Right lobe of liver (tissue), 6 donors: ENCODE measurements around the gene AIDA. TPM values are rescaled to one million over a fixed set of nuclear protein-coding genes. Genes with fewer than 3 reads are reported as not detected.

Source experiments
- ATAC-seq, 4 donors: fragments of 200-7000 bp; cut with Tn5 transposase; one replicate each; pipeline ENCODE4 v1.9.1; 2020; ENCODE audit warnings: mild to moderate bottlenecking in 4 of 4, moderate library complexity in 4 of 4
- DNase-seq, 3 donors: peaks; one replicate each; pipeline ENCODE4 v3.0.0-alpha.2; 2020
- H3K27ac ChIP-seq, 3 donors: fragments of 200-600 bp; one replicate each; pipeline ENCODE4 v1.8.0; 2022
- H3K27me3 ChIP-seq, 2 donors: fragments of 200-600 bp; one replicate each; pipeline ENCODE4 v1.8.0; 2022
- H3K36me3 ChIP-seq, 4 donors: fragments of 200-600 bp; sonication (generic) in 1 of 4; one replicate each; pipeline versions ENCODE4 v1.5.1 to v1.8.0; 2017 to 2022; ENCODE audit warnings: control low read depth in 1 of 4
- H3K4me1 ChIP-seq, 4 donors: fragments of 200-600 bp; sonication (generic) in 1 of 4; one replicate each; pipeline versions ENCODE4 v1.5.1 to v1.8.0; 2017 to 2022; ENCODE audit warnings: control low read depth in 1 of 4
- H3K4me3 ChIP-seq, 3 donors: fragments of 200-600 bp; one replicate each; pipeline ENCODE4 v1.8.0; 2022
- H3K9me3 ChIP-seq, 4 donors: fragments of 200-600 bp; sonication (generic) in 1 of 4; one replicate each; pipeline versions ENCODE4 v1.5.1 to v1.8.0; 2017 to 2022; ENCODE audit warnings: control low read depth in 1 of 4
- POLR2A ChIP-seq: fragments of 450-650 bp; IDR thresholded peaks from one replicate; pipeline ENCODE4 v1.6.1; 2017; ENCODE audit warnings: antibody characterized with exemption, mild to moderate bottlenecking
- WGBS: methylation state at CpG from one replicate; pipeline ENCODE4 v1.1.6; 2018; ENCODE audit warnings: low coverage, low lambda C conversion rate; ENCODE audit not compliant: insufficient coverage; ENCODE audit errors: missing lambda C conversion rate; 5-methylcytosine and 5-hydroxymethylcytosine counted together
- intact Hi-C, 2 donors: fragments of 100-400 bp; cut with DNase I; formaldehyde crosslinking; loops; one replicate each; pipeline versions ENCODE4 v1.11.2 to v1.14.1; 2022
- total RNA-seq, 6 experiments: library from RNA; depleted of rRNA in 2 of 6; stranded (reverse); fragments of >200 nt in 2 of 6; fragmentation: NEBNext Ultra II Directional in 3 of 6; extraction: Animal tissue kit (Norgen Biotek cat#: 25700) in 3 of 6; gene quantifications; one replicate each; pipeline versions ENCODE4 v1.1.0 to v1.2.4, GENCODE V29; 2016 to 2023
- TF ChIP-seq, protein P1 (sequence below), 4 donors: fragments of 200-600 bp in 3 of 4; fragments of 450-650 bp in 1 of 4; IDR thresholded peaks; one replicate each; pipeline versions ENCODE4 v1.5.1 to v1.8.0; 2016 to 2022; ENCODE audit warnings: antibody characterized with exemption in 4 of 4, mild to moderate bottlenecking in 2 of 4
- donor health status: DM: no; HTN: yes; CAD: no.
- donor health status: DM: no; HTN: no; CAD: no.
- donor health status: DM: no; HTN: no; CAD: no.
- donor health status: DM: no; HTN: yes; CAD: no.
- donor health status: DM: no; HTN: yes; CAD: no.

AIDA gene
- total RNA-seq, 6 experiments from 2014 or later, result 23.9 to 35.2 (median 29.8) TPM

GRCh38 chr1:222654849-222655248, 57.4 kb downstream of the AIDA start:
- H3K36me3 ChIP-seq, result peaks cover 10 to 84% (median 33%) of the 10 kb centered on the region in 4 donors
- H3K27ac ChIP-seq, result no peak overlapping the region

DNA sequence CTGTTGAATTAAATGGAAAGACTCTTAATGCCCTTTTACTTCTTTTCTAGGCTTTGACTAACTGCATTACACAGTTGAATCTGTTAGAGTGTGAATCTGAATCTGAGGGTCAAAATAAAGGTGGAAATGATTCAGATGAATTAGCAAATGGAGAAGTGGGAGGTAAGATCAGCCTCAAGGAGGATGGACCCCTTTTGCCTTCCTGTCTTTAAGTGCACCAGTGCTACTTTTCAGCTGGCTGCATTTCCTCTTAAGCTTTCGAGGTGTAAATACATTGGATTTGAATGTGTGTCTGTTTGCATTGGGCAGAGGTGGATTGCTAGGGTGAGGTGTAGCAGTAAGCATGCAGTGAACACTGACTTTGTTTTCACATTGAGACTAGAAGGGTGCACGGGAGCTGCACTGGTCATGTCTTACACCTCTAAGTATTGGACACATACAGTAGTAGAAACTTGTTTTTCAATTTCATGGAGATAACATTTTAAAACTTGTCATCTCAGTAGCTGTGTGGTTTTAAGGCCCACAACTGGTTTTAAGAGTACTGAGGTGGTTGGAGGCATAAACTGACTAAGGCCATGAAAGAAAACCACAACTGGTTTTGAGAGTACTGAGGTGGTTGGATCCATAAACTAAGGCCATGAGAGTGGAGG, 59.0 kb downstream of the AIDA start:
- Histone ChIP-seq H3K36me3 (peaks cover 10 to 82% (median 33%) of the 10 kb centered on the region in 4 donors), H3K9me3 (no peaks in the 10 kb centered on the region), H3K27me3 (no peaks in the 10 kb centered on the region), H3K27ac (no peak overlapping the region), H3K4me3 (no peak overlapping the region), H3K4me1 (peaks cover 0 to 10% (median 0%) of the 10 kb centered on the region in 4 donors)
- no peak for DNase-seq
- no peak for TF ChIP-seq POLR2A
- TF ChIP-seq, protein P1, sequence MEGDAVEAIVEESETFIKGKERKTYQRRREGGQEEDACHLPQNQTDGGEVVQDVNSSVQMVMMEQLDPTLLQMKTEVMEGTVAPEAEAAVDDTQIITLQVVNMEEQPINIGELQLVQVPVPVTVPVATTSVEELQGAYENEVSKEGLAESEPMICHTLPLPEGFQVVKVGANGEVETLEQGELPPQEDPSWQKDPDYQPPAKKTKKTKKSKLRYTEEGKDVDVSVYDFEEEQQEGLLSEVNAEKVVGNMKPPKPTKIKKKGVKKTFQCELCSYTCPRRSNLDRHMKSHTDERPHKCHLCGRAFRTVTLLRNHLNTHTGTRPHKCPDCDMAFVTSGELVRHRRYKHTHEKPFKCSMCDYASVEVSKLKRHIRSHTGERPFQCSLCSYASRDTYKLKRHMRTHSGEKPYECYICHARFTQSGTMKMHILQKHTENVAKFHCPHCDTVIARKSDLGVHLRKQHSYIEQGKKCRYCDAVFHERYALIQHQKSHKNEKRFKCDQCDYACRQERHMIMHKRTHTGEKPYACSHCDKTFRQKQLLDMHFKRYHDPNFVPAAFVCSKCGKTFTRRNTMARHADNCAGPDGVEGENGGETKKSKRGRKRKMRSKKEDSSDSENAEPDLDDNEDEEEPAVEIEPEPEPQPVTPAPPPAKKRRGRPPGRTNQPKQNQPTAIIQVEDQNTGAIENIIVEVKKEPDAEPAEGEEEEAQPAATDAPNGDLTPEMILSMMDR (IDR thresholded peaks at IDR 0.05), result no peak
- intact Hi-C loops, result no loop called here
- WGBS, result 60% methylated on average over 2 of the region's 2 CpGs
- no peak for ATAC-seq

More at GRCh38 chr1:222654849-222655248, 57.4 kb downstream of the AIDA start:
- DNase-seq, result peak in 1 of 3 donors; percentile 55
- peak; percentile 73 to 88 (median 86) for ATAC-seq
- Histone ChIP-seq H3K27me3 (no peaks in the 10 kb centered on the region), H3K4me1 (peaks cover 0 to 10% (median 0%) of the 10 kb centered on the region in 4 donors), H3K4me3 (no peak overlapping the region), H3K9me3 (no peaks in the 10 kb centered on the region)
- intact Hi-C loops, result no loop called here
- WGBS, result 33% methylated on average over 5 of the region's 5 CpGs
- TF ChIP-seq, protein P1 (IDR thresholded peaks at IDR 0.05), result no peak
- TF ChIP-seq POLR2A, result no peak

DNA sequence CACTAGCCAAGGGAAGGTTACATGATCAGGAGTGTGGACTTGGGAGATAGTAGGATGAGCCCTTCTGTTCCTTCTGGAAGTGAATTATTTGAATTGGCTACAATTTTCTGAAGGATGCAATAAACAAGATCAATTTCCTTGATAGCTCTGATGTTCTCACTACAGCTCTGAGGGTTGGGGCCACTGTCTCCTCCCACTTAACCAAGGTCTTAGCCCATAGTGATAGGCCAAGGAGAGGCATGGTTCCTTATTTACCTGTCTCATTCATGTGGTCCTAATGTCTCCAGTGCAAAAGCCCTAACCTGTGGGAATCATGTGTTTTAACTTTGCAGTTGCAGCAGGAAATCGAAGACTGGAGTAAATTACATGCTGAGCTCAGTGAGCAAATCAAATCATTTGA, 59.6 kb downstream of the AIDA start:
- no peak overlapping the region for H3K27ac ChIP-seq
- TF ChIP-seq POLR2A, result no peak
- TF ChIP-seq, protein P1 (IDR thresholded peaks at IDR 0.05), result no peak
- WGBS, result 92% methylated on average over 1 of the region's 1 CpG
- peaks cover 10 to 85% (median 33%) of the 10 kb centered on the region in 4 donors for H3K36me3 ChIP-seq
- intact Hi-C loops, result no loop called here
- peaks cover 0 to 8% (median 0%) of the 10 kb centered on the region in 4 donors for H3K4me1 ChIP-seq
- H3K27me3 ChIP-seq, result no peaks in the 10 kb centered on the region
- no peaks in the 10 kb centered on the region for H3K9me3 ChIP-seq
- no peak for DNase-seq
- H3K4me3 ChIP-seq, result no peak overlapping the region
- ATAC-seq, result no peak

DNA sequence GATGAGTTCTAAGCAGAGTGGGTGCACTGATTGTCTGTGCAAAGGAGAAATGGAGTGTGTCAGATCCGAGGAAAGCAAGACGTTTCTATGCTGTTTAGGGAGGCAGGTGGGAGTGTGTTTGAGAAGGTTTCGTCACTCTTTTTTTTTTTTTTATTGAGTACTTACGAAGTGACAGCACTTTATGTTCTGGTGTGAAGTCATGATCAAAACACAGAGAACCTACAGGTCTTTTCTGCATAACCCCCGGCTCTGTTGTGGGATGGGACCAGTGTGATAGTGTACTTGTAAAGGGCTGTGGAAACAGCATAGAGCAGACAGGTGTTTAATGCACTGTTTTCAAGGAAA, 67.7 kb downstream of the AIDA start:
- intact Hi-C loops, result no loop called here
- H3K27me3 ChIP-seq, result no peaks in the 10 kb centered on the region
- H3K27ac ChIP-seq, result peak overlapping the region; percentile 91 to 93 (median 92)
- H3K4me3 ChIP-seq, result peak overlapping the region; percentile 75 to 86 (median 78)
- H3K9me3 ChIP-seq, result no peaks in the 10 kb centered on the region
- WGBS, result 0% methylated on average over 5 of the region's 5 CpGs
- H3K4me1 ChIP-seq, result peaks cover 0 to 8% (median 0%) of the 10 kb centered on the region in 4 donors
- TF ChIP-seq, protein P1 (IDR thresholded peaks at IDR 0.05), result no peak
- no peak for TF ChIP-seq POLR2A
- peak in 1 of 4 donors; percentile 5 for ATAC-seq
- DNase-seq, result no peak
- H3K36me3 ChIP-seq, result peaks cover 0 to 30% (median 7%) of the 10 kb centered on the region in 4 donors
